Measurements from ENCODE around the gene LRRC27. TPM values are rescaled to one million over a fixed set of nuclear protein-coding genes. Genes with fewer than 3 reads are reported as not detected.

Gene LRRC27
- total and polyA plus RNA-seq, 2 donors (not counting 1 experiment from before 2014, with no cell fraction given), result 23.6 to 25.6 TPM

DNA sequence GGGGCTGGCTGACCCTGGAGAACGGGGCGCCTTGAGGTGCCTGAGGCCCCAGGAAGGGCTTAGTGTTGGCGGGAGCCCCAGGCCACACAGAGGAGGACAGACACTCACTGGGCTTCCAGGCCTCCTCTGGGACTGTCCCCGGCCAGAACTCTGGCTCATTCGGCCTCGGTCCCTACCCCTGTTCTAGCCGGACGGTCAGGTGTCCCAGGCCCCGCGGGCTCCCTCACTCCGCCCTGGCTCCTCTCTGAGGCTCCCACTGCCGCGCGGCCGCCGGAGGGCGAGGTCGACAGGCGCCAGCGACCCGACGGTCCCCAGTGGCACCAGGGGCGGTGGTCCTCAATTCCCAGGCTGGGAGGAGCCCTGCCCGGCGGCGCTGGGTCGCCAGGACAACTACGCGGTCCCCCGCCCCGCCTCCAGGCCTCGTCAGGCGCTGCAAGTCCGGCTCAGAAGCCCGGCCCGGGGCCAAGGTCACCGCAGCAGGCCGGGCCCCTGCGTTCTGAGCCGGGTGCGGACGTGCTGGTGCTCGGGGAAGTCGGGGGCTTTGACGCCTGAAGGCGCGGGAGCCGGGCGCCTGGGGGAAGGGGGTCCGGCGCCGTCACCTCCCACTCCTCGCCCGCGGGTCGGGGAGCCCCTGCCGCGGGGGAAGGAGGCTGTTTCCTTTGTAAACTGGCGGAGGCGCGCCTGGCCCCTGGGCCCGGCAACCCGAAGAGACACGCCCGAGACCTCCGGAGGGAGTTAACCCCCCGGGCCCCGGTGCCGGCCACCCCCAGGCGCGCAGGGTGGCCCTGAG is 63.9 kb downstream of the LRRC27 start:
- no peaks in the 10 kb centered on the region for H3K36me3 ChIP-seq (replicated peaks in 1 of 2; ENCODE audit: control extremely low read depth in 1 of 2, control insufficient read depth in 1 of 2, extremely low read depth in 1 of 2, insufficient read depth in 2 of 2, low read length in 1 of 2)
- peak overlapping the region; percentile 75 to 89 for H3K27ac ChIP-seq (ENCODE audit: low read length in 2 of 2)
- H3K4me1 ChIP-seq (ENCODE audit: control insufficient read depth in 2 of 2, insufficient read depth in 2 of 2, low read length in 2 of 2), result peaks cover 58 to 62% of the 10 kb centered on the region in 2 donors
- peak overlapping the region; percentile 74 for H3K9ac ChIP-seq (ENCODE audit: low read length)
- H4K20me1 ChIP-seq (ENCODE audit: control insufficient read depth, insufficient read depth, low read length, poor library complexity, severe bottlenecking), result peaks cover 19% of the 10 kb centered on the region
- ChIA-PET CTCF (no interaction called here), POLR2A (interaction anchor here (0.6 kb wide), 1 partner anchor 22 kb away, joined by 5 read pairs; no protein-coding TSS in a partner anchor)
- ATAC-seq (ENCODE audit: low read depth) (peak; percentile 9), DNase-seq (no peak)
- intact Hi-C loops (cut with micrococcal nuclease), result loop anchor here (1.0 to 5.0 kb wide), 6 partner anchors 8 to 241 kb away; partner anchors contain the start of genes INPP5A and LRRC27
- H3K79me2 ChIP-seq (ENCODE audit: control insufficient read depth, insufficient read depth, low read length), result peaks cover 28% of the 10 kb centered on the region
- no peaks in the 10 kb centered on the region for H3K27me3 Mint-ChIP-seq
- peak overlapping the region; percentile 55 for H2AFZ ChIP-seq (ENCODE audit: insufficient read depth, low read depth, low read length, poor library complexity, severe bottlenecking)
- peaks cover 6% of the 10 kb centered on the region for H3K9me3 Mint-ChIP-seq (ENCODE audit: insufficient read depth)
- TF ChIP-seq EZH2 (IDR thresholded peaks at IDR 0.05; ENCODE audit: borderline replicate concordance, insufficient read depth, low read depth, low read length, poor library complexity, severe bottlenecking), result no peak
- TF ChIP-seq, protein P1, sequence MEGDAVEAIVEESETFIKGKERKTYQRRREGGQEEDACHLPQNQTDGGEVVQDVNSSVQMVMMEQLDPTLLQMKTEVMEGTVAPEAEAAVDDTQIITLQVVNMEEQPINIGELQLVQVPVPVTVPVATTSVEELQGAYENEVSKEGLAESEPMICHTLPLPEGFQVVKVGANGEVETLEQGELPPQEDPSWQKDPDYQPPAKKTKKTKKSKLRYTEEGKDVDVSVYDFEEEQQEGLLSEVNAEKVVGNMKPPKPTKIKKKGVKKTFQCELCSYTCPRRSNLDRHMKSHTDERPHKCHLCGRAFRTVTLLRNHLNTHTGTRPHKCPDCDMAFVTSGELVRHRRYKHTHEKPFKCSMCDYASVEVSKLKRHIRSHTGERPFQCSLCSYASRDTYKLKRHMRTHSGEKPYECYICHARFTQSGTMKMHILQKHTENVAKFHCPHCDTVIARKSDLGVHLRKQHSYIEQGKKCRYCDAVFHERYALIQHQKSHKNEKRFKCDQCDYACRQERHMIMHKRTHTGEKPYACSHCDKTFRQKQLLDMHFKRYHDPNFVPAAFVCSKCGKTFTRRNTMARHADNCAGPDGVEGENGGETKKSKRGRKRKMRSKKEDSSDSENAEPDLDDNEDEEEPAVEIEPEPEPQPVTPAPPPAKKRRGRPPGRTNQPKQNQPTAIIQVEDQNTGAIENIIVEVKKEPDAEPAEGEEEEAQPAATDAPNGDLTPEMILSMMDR (IDR thresholded peaks at IDR 0.05), result no peak
- H3K4me1 Mint-ChIP-seq, result peaks cover 52% of the 10 kb centered on the region
- H3K9me3 ChIP-seq (ENCODE audit: control extremely low read depth in 1 of 3, control insufficient read depth in 2 of 3, insufficient read depth in 1 of 3, low read length in 2 of 3), result no peaks in the 10 kb centered on the region
- H3K27ac Mint-ChIP-seq, result peak overlapping the region; percentile 81
- peak overlapping the region in 4 of 5 experiments; percentile 49 to 73 (median 61) for H3K4me3 ChIP-seq (ENCODE audit: control extremely low read depth in 1 of 5, extremely low read depth in 1 of 5, insufficient read depth in 1 of 5, low read depth in 2 of 5, low read length in 4 of 5)
- H3K27me3 ChIP-seq (replicated peaks in 1 of 4; ENCODE audit: control extremely low read depth in 1 of 4, control insufficient read depth in 3 of 4, insufficient read depth in 4 of 4, low read length in 3 of 4), result no peaks in the 10 kb centered on the region
- peak overlapping the region; percentile 71 for H3K4me3 Mint-ChIP-seq
- WGBS (ENCODE audit: insufficient coverage), result 9% methylated on average over 71 of the region's 71 CpGs
- H3K4me2 ChIP-seq (replicated peaks; ENCODE audit: low read depth, low read length, poor library complexity, severe bottlenecking), result peak overlapping the region; percentile 96
